Measurements from ENCODE around the gene CD2. TPM values are rescaled to one million over a fixed set of nuclear protein-coding genes. Genes with fewer than 3 reads are reported as not detected.

The CD2 gene
- total RNA-seq, 4 donors from 2014 or later: 0.42 to 4.3 (median 0.90) TPM

- H3K36me3 ChIP-seq: no peaks in the 10 kb centered on the region
- DNase-seq (ENCODE audit: extremely low spot score): peak; percentile 70
- no peak overlapping the region for H3K4me3 ChIP-seq
- 72% methylated on average over 1 of the region's 1 CpG for WGBS
- intact Hi-C loops (cut with DNase I): no loop called here
- TF ChIP-seq EP300 (IDR thresholded peaks at IDR 0.05): no peak
- TF ChIP-seq POLR2A (IDR thresholded peaks at IDR 0.05; ENCODE audit: low read depth): no peak
- no peak for TF ChIP-seq CTCF (IDR thresholded peaks at IDR 0.05)
- no peak for TF ChIP-seq POLR2AphosphoS5 (IDR thresholded peaks at IDR 0.05)
- peaks cover 0 to 3% (median 0%) of the 10 kb centered on the region in 4 donors for H3K9me3 ChIP-seq
- no peak overlapping the region for H3K27ac ChIP-seq (replicated peaks in 1 of 4)
- H3K4me1 ChIP-seq: no peaks in the 10 kb centered on the region
- H3K27me3 ChIP-seq: no peaks in the 10 kb centered on the region
Measured at GRCh38 chr1:116806245-116806644, 52.0 kb downstream of the CD2 start.

GRCh38 chr1:116806671-116807070, 52.4 kb downstream of the CD2 start:
- Histone ChIP-seq H3K27me3 (no peaks in the 10 kb centered on the region), H3K4me1 (no peaks in the 10 kb centered on the region), H3K4me3 (no peak overlapping the region), H3K36me3 (no peaks in the 10 kb centered on the region), H3K9me3 (peaks cover 0 to 7% (median 0%) of the 10 kb centered on the region in 4 donors), H3K27ac (replicated peaks in 1 of 4) (no peak overlapping the region)
- intact Hi-C loops (cut with DNase I): no loop called here
- peak; percentile 82 for DNase-seq (ENCODE audit: extremely low spot score)
- TF ChIP-seq POLR2AphosphoS5 (IDR thresholded peaks at IDR 0.05) (no peak), POLR2A (IDR thresholded peaks at IDR 0.05; ENCODE audit: low read depth) (no peak), EP300 (IDR thresholded peaks at IDR 0.05) (no peak), CTCF (IDR thresholded peaks at IDR 0.05) (no peak)
- WGBS: 93% methylated on average over 4 of the region's 4 CpGs

GRCh38 chr1:116807394-116808199, 53.4 kb downstream of the CD2 start:
- H3K27ac ChIP-seq (replicated peaks in 1 of 4): no peak overlapping the region
- 87% methylated on average over 16 of the region's 16 CpGs for WGBS

GRCh38 chr1:116808200-116808847, 54.1 kb downstream of the CD2 start:
- Histone ChIP-seq H3K27me3 (no peaks in the 10 kb centered on the region), H3K36me3 (no peaks in the 10 kb centered on the region), H3K4me3 (no peak overlapping the region), H3K9me3 (peaks cover 0 to 16% (median 0%) of the 10 kb centered on the region in 4 donors), H3K4me1 (no peaks in the 10 kb centered on the region), H3K27ac (replicated peaks in 1 of 4) (no peak overlapping the region)
- TF ChIP-seq CTCF (IDR thresholded peaks at IDR 0.05) (no peak), EP300 (IDR thresholded peaks at IDR 0.05) (no peak), POLR2A (IDR thresholded peaks at IDR 0.05; ENCODE audit: low read depth) (no peak), POLR2AphosphoS5 (IDR thresholded peaks at IDR 0.05) (no peak)
- intact Hi-C loops (cut with DNase I): no loop called here
- 80% methylated on average over 8 of the region's 8 CpGs for WGBS
- peak; percentile 17 for DNase-seq (ENCODE audit: extremely low spot score)

More at GRCh38 chr1:116807394-116808199, 53.4 kb downstream of the CD2 start:
- TF ChIP-seq POLR2AphosphoS5 (IDR thresholded peaks at IDR 0.05): no peak
- Histone ChIP-seq H3K4me3 (no peak overlapping the region), H3K4me1 (no peaks in the 10 kb centered on the region), H3K36me3 (no peaks in the 10 kb centered on the region), H3K27me3 (no peaks in the 10 kb centered on the region), H3K9me3 (peaks cover 0 to 12% (median 0%) of the 10 kb centered on the region in 4 donors)
- peak; percentile 72 for DNase-seq (ENCODE audit: extremely low spot score)
- intact Hi-C loops (cut with DNase I): no loop called here

GRCh38 chr1:116808848-116809508, 54.7 kb downstream of the CD2 start:
- intact Hi-C loops (cut with DNase I): no loop called here
- Histone ChIP-seq H3K9me3 (peaks cover 0 to 16% (median 0%) of the 10 kb centered on the region in 4 donors), H3K36me3 (no peaks in the 10 kb centered on the region), H3K4me1 (no peaks in the 10 kb centered on the region), H3K27ac (replicated peaks in 1 of 4) (no peak overlapping the region), H3K4me3 (no peak overlapping the region), H3K27me3 (no peaks in the 10 kb centered on the region)
- peak; percentile 47 for DNase-seq (ENCODE audit: extremely low spot score)
- 90% methylated on average over 14 of the region's 14 CpGs for WGBS
- TF ChIP-seq POLR2AphosphoS5 (IDR thresholded peaks at IDR 0.05) (no peak), CTCF (IDR thresholded peaks at IDR 0.05) (no peak), POLR2A (IDR thresholded peaks at IDR 0.05; ENCODE audit: low read depth) (no peak), EP300 (IDR thresholded peaks at IDR 0.05) (no peak)

All from esophagus muscularis mucosa (tissue), 4 donors.